Peyer's patch (tissue), 4 donors: ENCODE results near the gene DNAH2.

Experiments used
- CTCF ChIP-seq, 6 experiments: fragments of 450-650 bp in 4 of 6; fragments of 200-600 bp in 2 of 6; sonication (generic) in 1 of 6; IDR thresholded peaks; one replicate each; pipeline ENCODE4 v1.5.1; 2017 to 2019; ENCODE audit warnings: antibody characterized with exemption in 6 of 6, mild to moderate bottlenecking in 3 of 6, moderate library complexity in 1 of 6
- POLR2A ChIP-seq, 2 donors: fragments of 450-650 bp; IDR thresholded peaks; one replicate each; pipeline ENCODE4 v1.5.1; 2017; ENCODE audit warnings: antibody characterized with exemption in 2 of 2, mild to moderate bottlenecking in 2 of 2, moderate library complexity in 2 of 2

DNA sequence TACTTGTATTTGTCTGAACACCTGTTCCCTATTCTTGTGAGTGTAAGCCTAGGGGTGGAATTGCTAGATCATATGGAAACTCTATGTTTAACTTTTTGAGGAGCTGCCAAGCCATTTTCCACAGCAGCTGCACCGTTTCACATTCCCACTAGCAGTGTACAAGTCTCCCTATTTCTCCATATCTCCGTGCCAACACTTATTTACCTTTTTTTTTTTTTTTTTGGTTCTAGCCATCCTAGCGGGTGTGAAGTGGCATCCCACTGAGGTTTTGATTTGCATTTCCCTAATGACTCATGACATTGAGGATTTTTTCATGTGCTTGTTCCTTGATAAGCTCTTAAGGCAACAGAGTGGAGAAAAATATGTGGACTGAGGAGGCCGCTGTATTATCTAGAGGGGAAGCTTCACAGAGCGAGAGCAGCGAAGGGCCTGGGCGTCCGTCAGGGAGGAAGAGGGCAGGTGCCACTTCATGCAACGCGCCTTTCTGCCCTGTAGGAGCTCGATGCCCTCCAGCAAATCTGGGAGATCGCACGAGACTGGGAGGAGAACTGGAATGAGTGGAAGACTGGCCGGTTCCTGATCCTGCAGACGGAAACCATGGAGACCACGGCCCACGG lies 50.0 kb downstream of the DNAH2 start:
- no peak for TF ChIP-seq CTCF (IDR thresholded peaks at IDR 0.05)
- no peak for TF ChIP-seq POLR2A (IDR thresholded peaks at IDR 0.05)
